Kidney tubule cell (primary cell): ENCODE measurements around the gene FAAH.
"Not testable (repeated sequence)": the region's sequence is repeated elsewhere in the genome, so short reads cannot be mapped to it uniquely, and the experiment has no call there.

Source experiments
- DNase-seq: peaks from one replicate; pipeline ENCODE4 v3.0.0-alpha.2; 2018; ENCODE audit warnings: low spot score

The FAAH gene

DNA sequence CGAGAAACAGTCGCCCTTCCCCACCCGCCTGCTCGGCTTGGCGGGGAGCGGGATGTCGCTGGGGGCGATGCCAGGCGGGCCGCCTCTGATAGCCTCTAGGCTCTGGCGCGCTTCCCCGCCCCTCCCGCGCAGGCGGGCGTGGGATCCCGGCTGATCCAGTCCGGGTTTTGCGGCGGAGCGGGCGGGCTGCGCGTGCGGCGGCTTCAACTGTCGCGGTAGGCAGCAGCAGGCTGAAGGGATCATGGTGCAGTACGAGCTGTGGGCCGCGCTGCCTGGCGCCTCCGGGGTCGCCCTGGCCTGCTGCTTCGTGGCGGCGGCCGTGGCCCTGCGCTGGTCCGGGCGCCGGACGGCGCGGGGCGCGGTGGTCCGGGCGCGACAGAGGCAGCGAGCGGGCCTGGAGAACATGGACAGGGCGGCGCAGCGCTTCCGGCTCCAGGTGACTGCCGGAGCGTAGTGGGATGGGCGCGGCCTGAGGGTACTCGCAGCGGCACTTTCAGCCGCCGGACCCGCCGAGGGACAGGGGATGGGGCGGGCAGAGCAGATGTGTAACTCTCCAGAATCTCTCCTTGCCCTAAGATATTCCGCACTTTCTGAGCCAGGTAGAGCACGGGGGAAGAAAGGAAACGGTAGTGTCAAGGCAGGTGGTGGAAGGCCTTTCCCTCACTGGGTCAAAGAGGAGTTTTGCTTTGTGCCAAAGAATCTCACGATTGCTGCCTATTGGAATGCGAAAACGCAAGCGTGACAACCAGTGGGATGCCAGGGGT lies at the start of gene FAAH:
FAAH (plus strand) TSS at position 210 of the 764 bp plus-strand sequence; CDS start at position 242, 32 bp downstream.
- DNase-seq, result peak; percentile 71

GRCh38 chr1:46344481-46344880 lies 49.6 kb upstream of the FAAH start:
- no peak for DNase-seq

DNA sequence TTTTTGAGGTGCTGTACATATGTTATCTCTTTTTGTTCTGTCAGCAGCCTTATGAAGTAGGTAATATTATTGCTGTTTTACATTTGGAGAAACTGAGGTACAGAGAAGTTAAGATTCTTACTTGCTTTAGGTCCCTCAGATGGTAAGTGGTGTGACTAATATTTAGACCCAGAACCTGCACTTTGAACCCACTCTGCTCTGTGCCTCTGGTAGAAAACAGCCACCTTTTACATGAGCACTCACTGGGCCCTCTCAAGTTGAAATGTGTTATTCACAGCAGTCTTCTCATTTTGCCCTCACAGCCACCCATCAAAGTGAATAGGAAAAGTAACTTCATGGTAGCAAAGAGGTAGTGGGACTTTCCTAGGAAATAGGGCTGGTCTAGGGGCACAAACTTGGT lies 48.8 kb upstream of the FAAH start:
- DNase-seq, result no peak

- DNase-seq, result no peak
Measured at GRCh38 chr1:46352363-46352762, 41.8 kb upstream of the FAAH start.

DNA sequence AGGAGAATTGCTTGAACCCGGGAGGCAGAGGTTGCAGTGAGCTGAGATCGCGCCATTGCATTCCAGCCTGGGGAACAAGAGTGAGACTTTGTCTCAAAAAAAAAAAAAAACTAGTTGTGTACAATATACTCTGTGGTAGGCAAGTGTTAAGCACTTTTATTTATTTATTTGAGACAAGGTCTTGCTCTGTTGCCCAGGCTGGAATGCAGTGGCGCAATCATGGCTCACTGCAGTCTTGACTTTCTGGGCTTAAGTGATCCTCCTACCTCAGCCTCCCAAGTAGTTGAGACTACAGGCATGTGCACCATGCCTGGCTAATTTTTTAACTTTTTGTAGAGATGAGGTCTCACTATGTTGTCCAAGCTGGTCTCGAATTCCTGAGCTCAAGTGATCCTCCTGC lies 38.2 kb upstream of the FAAH start:
- DNase-seq, result not testable (repeated sequence)

DNA sequence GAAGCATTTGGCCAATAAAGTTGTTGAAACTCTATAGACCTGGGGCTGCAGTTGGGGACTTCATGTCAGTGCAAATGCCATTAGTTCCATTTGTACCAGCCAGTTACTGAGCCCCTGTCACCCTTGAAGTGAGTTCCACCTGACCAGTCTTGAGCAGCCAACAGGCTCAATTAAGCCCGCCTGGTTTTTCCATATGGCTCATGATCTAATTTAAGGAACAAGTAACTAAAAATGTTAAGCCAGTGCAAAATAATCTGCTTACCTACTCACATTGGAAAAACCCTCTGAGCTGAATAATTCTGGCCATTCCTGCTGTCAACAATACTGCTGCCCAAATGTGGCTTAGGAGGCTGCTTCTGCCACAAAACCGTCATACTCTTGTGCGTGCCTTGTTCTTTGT lies 32.0 kb upstream of the FAAH start:
- DNase-seq, result no peak

DNA sequence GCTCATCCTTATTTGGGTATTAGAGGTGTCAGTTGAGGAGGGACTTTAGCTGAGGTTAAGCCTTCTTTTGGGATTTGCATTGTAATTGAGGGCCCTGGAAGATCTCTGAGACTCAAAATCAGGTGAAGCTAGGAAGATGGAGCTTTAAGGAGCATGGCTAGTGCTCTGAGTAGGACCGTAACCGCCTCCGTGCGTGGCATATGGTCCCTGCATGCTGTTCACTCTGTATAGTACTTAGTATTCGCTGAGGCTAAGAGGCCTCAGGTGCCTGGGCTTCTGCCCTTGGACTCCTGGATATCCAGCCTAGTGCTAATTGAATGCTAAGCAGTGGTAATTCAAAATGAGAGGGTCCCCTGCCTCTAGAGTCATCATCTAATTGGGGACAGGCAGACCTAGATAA lies 31.0 kb upstream of the FAAH start:
- no peak for DNase-seq

DNA sequence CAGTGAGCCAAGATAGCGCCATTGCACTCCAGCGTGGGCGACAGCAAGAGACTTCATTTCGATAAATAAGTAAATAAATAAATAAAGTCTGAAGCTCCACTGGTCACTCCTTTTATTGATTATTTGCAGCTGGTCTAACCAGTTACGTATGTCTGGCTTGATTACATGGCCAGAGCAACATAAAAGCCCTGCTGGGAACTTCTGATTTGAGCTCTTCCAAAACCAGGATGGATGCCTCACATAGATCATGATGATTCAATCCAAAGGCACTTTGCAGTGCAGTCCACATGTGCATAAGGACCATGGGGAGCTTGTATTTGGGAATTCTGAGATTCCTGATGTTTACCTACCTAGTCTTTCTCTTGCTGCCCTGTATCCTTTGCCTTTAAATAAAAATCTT lies 29.5 kb upstream of the FAAH start:
- peak; percentile 34 for DNase-seq

DNA sequence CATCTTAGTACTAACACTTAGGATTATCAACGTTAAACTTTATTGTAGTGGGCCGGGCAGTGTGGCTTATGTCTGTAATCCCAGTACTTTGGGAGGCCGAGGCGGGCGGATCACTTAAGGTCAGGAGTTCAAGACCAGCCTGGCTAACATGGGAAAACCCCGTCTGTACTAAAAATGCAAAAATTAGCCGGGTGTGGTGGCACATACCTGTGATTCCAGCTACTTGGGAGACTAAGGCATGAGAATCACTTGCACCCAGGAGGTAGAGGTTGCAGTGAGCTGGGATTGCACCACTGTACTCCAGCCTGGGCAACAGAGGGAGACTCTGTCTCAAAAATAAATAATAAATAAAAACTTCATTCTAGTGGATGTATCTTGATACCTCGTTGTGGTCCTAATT lies 28.3 kb upstream of the FAAH start:
- DNase-seq, result not testable (repeated sequence)

DNA sequence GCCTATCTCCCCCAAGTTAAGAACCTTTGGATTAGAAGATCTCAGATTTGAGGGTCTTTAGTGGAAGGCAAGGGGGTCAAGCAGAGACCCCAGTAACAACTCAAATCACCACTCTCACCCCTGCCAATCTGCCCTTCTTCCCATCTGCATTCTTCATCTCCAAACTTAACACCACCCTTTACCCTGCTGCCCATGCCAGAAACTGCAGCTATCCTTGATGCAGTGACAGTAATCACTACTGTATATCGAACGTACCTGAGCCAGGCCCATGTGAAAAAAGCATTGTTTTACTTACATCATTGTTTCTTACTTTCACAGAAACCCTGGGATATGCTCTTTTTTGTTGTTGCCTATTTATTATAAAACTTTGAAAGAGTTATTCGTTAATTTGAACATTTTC lies 27.0 kb upstream of the FAAH start:
- no peak for DNase-seq

- DNase-seq, result not testable (repeated sequence)
Measured at GRCh38 chr1:46367701-46368100, 26.4 kb upstream of the FAAH start.

GRCh38 chr1:46368791-46369190 lies 25.3 kb upstream of the FAAH start:
- DNase-seq, result peak; percentile 34

DNA sequence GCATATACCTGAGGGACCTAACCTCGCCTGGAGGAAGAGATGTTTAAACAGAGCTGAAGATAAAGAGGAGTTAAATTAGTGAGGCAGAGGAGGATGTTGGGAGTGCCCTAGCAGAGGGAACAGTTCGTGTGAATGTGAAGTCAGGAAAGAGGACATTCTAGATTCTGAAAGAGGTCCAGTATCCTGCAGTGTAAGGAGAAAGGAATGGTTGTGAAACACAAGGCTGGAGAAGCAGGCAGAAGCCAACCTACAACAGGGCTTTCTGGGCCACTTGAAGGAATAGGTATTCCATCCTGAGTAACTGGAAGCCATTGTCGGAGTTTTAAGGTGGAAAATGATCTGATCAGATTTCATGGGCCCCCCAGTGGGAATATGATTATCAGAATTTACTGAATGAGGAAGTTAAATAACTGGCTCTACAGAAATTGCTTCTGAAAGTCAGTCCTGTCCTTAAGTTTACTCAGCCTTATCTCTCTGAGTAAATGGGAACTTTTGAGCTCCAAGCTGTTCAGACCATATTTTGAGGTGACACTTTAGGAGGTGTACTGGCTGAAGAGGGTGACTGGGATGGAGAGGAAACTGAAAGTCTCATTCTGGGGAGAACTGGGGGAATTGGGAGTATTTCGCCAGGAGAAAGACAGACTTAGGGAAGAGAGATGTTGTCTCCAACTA lies 24.4 kb upstream of the FAAH start:
- no peak for DNase-seq

- peak; percentile 50 for DNase-seq
Measured at GRCh38 chr1:46370214-46370633, 23.9 kb upstream of the FAAH start.

DNA sequence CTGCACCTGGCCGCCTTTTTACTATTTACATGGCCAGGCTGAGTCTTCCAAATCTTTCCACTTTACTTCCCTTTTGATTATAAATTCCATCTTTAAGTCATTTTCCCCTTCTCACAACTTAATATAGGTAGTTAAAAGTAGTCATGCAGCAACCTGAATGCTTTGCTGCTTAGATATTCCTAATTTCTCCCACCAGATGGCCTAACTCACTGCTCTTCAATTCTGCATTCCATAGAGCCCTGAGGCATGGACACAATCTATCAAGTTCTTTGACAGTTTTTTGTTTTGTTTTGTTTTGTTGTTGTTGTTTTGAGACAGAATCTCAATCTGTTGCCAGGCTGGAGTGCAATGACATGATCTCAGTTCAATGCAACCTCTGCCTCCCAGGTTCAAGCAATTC lies 21.7 kb upstream of the FAAH start:
- DNase-seq, result peak; percentile 18

- DNase-seq, result no peak
Measured at GRCh38 chr1:46379996-46380395, 14.1 kb upstream of the FAAH start.

GRCh38 chr1:46380508-46380907 lies 13.6 kb upstream of the FAAH start:
- DNase-seq, result no peak

GRCh38 chr1:46393510-46393909 lies 607 bp upstream of the FAAH start:
- no peak for DNase-seq

DNA sequence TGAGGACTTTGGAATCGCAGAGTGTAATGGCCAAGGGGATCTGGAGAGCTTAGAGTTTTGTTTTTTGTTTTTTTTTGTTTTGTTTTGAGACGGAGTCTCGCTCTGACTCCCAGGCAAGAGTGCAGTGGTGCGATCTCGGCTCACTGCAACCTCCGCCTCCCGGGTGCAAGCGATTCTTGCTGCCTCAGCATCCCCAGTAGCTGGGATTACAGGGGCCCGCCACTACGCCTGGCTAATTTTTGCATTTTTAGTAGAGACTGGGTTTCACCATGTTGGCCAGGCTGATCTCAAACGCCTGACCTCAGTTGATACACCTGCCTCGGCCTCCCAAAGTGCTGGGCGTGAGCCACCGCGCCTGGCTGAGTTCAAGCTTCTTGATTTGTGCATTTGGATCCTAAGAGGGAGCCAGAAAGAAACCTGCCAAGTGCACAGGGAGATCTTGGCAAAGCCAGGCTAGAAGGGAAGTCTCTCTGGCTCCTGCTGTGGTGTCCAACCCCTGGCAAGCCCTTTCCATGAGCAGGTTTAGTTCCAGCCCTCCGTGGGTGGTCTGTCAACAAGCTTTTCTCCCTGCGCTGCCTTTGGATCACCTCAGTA lies 852 bp downstream of the FAAH start:
- no peak for DNase-seq

DNA sequence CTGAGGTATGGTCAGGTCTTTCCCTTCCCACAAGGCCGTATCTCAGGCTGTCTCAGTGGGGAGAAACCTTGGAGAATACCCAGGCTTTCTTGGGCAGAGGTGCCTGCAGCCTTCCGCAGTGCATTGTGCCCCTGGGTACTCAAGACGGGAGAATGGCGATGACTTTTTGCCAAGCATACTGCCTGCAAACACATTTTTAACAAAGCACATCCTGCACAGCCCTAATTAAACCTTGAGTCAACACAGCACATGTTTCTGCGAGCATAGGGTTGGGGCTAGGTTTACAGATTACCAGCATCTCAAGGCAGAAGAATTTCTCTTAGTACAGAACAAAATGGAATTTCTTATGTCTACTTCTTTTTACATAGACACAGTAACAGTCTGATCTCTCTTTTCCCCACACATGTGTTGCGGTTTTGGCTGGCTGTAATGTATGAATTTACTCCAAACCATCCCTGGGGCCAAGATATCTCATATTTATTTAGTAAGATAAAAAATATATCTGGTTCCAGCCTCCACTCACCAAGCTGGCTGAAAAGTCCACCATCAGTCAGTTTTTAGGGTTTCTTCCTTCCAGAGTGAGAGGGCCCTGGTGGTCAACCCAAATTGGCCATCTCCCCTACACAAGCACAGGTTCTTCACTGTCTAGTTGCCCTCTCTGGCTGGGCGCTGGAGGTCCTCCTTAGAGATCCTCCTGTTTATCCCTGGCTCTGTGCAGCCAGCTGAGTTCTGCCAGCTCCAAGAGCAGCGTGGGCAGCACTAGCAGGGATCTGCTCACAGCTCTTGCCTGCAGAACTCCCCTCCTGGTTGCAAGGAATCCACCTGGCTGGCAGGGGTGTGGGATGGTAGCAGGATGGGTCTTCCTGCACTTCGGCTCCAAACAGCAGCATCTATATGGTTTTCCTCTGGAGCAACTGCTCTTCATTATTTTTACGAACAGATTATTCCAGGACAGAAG lies 2.6 kb downstream of the FAAH start:
- DNase-seq, result no peak

DNA sequence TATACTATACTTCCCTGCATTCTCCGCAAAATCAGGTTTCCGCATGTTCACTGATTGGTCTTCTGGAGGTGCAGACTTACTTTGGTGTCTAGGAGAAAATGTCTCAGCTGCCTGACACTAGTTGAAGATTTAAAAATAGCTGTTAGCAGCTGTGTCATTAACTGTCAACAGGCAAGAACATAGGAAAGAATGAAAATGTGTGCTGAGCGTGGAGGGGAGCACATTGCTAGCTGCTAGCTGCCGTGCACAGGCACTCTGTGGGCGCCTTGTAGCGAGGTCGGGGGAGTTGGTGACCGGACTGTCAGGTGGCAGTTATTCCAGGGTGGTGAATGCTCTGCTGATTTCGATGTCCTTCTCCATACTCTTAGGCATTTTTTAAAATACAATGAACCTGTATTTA lies 5.2 kb downstream of the FAAH start:
- no peak for DNase-seq

GRCh38 chr1:46400421-46400820 lies 6.3 kb downstream of the FAAH start:
- no peak for DNase-seq
